ENCODE data around the gene DGKD. TPM values are rescaled to one million over a fixed set of nuclear protein-coding genes. Genes with fewer than 3 reads are reported as not detected.
"Not testable (repeated sequence)": the region's sequence is repeated elsewhere in the genome, so short reads cannot be mapped to it uniquely, and the experiment has no call there.

Gene DGKD
- total RNA-seq, 4 donors from 2014 or later, result 7.0 to 55.4 (median 10.9) TPM

DNA sequence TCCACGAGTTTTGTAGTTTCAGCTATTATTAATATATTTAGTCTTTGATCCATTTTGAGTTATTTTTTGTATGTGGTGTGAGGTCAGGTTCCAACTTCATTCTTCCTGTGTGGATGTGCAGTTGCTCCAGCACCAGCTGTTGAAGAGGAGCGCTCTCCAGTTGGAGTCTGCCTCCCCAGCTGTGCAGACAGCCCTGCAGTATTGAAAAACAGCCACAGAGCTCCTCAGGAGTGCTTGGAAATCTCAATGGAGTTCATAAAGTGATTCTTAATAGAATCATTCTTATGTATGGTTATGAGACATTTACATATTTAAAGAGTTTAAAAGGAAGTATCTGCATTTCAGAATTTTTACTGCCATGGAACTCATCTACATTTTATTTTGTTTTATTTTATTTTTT, 17.3 kb downstream of the DGKD start:
- no peaks in the 10 kb centered on the region for H3K27me3 ChIP-seq
- no peaks in the 10 kb centered on the region for H3K36me3 ChIP-seq
- WGBS, result 78% methylated on average over 2 of the region's 2 CpGs
- no peak for DNase-seq (ENCODE audit: low spot score in 2 of 2)
- no peaks in the 10 kb centered on the region for H3K9me3 ChIP-seq
- no peak overlapping the region for H3K27ac ChIP-seq
- TF ChIP-seq EP300 (IDR thresholded peaks at IDR 0.05) (no peak), POLR2AphosphoS5 (IDR thresholded peaks at IDR 0.05) (no peak), POLR2A (IDR thresholded peaks at IDR 0.05) (no peak)
- TF ChIP-seq, protein P1, sequence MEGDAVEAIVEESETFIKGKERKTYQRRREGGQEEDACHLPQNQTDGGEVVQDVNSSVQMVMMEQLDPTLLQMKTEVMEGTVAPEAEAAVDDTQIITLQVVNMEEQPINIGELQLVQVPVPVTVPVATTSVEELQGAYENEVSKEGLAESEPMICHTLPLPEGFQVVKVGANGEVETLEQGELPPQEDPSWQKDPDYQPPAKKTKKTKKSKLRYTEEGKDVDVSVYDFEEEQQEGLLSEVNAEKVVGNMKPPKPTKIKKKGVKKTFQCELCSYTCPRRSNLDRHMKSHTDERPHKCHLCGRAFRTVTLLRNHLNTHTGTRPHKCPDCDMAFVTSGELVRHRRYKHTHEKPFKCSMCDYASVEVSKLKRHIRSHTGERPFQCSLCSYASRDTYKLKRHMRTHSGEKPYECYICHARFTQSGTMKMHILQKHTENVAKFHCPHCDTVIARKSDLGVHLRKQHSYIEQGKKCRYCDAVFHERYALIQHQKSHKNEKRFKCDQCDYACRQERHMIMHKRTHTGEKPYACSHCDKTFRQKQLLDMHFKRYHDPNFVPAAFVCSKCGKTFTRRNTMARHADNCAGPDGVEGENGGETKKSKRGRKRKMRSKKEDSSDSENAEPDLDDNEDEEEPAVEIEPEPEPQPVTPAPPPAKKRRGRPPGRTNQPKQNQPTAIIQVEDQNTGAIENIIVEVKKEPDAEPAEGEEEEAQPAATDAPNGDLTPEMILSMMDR (IDR thresholded peaks at IDR 0.05), result no peak
- no peaks in the 10 kb centered on the region for H3K4me1 ChIP-seq
- no peak overlapping the region for H3K4me3 ChIP-seq

DNA sequence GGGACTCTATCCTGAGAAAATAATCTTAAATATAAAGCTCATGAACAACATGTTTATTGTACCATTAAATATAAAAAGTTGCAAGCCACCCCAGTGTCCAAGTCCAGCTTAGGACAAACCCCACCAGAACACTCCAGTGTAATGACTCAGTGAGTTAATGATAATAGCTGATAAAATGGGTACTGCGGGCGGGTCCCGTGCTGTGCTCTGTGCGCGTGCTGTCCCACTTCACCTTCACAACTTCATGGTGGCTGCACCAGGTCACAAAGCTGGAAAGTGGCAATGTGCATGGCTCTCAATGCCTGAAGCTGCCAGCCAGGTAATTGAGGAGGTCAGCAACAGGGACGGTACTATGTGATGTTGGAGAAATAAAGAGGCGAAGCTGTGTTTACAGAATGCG, 18.6 kb downstream of the DGKD start:
- TF ChIP-seq POLR2A (IDR thresholded peaks at IDR 0.05), result no peak
- Histone ChIP-seq H3K27me3 (no peaks in the 10 kb centered on the region), H3K27ac (no peak overlapping the region), H3K4me3 (no peak overlapping the region), H3K4me1 (no peaks in the 10 kb centered on the region), H3K36me3 (no peaks in the 10 kb centered on the region), H3K9me3 (no peaks in the 10 kb centered on the region)
- WGBS, result 96% methylated on average over 8 of the region's 8 CpGs
- DNase-seq (ENCODE audit: low spot score in 2 of 2), result no peak

DNA sequence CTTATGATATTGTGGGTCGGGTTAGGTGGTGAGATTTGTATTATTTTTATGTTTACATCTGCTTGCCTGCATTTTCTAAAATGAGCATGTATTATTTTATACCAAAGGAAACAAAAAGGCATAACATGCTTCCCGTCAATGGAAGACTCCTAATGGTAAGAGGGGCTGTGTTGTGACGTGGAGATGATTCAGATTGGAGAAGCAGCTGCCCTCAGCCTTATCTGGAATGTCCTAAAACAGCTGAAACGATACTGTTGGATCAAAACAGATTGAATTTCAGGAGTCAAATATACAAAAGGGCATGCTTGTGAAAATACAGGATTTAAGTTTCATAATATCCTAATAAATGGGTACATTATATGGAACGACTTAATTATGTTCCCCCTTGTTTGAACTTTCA, 19.0 kb downstream of the DGKD start:
- TF ChIP-seq, protein P1 (IDR thresholded peaks at IDR 0.05), result no peak
- TF ChIP-seq POLR2AphosphoS5 (IDR thresholded peaks at IDR 0.05), result no peak
- no peak for TF ChIP-seq POLR2A (IDR thresholded peaks at IDR 0.05)
- no peak for TF ChIP-seq EP300 (IDR thresholded peaks at IDR 0.05)
- no peak overlapping the region for H3K4me3 ChIP-seq
- H3K36me3 ChIP-seq, result no peaks in the 10 kb centered on the region
- no peaks in the 10 kb centered on the region for H3K4me1 ChIP-seq
- 92% methylated on average over 5 of the region's 5 CpGs for WGBS
- H3K9me3 ChIP-seq, result no peaks in the 10 kb centered on the region
- H3K27me3 ChIP-seq, result no peaks in the 10 kb centered on the region
- H3K27ac ChIP-seq, result no peak overlapping the region
- no peak for DNase-seq (ENCODE audit: low spot score in 2 of 2)

DNA sequence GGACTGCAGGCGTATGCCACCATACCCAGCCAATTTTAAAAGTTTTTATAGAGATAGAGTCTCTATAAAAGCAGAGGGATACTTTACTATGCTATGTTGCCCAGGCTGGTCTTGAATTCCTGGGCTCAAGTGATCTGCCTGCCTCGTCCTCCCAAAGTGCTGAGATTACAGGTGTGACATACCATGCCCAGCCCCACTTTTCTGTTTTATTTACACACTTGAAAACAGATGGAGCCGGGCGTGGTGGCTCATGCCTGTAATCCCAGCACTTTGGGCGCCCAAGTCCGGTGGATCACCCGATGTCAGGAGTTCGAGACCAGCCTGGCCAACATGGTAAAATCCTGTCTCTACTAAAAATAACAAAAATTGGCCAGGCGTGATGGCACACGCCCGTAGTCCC, 20.5 kb downstream of the DGKD start:
- not testable (repeated sequence) for H3K27ac ChIP-seq; H3K9me3 ChIP-seq; DNase-seq (ENCODE audit: low spot score in 2 of 2); H3K27me3 ChIP-seq; H3K4me1 ChIP-seq; H3K36me3 ChIP-seq; H3K4me3 ChIP-seq
- 96% methylated on average over 11 of the region's 11 CpGs for WGBS

DNA sequence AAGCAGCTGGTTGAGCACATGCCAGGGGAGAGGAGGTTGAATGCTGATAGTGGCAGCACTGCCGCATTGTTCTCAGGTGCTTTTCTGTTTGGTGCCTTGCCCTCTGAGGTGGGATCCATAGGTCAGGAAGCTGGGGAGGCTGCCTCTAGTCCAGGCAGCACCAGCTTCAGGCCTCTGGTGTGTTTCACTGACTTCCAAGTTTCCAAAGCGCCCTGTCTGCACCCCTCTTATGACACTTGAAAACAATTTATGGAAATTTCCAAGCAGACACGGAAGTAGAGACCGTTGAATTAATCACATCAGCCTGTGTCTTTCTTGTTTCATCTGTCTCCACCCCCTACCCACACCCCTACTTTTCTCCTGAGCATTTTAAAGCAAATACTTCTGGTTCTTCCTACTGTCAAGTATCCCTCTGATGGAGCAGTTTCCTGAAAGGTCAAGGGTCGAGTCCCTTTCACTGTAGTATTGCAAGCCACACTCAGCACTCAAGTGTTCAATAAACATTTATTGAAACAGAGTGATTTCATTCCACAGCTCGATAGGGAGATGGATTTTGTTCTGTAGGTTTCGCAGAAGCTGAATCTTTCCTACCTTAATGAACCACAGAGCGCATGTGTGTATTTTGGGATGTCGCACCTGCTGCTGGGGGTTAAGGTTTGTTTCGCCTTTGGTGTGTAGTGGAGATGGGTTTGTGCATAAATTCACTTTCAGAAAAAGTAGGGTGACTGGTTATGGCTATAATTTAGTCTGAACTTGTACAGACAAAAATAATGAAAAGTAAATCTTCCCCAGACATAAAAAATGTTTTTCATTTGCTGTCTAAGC, 21.4 kb downstream of the DGKD start:
- no peaks in the 10 kb centered on the region for H3K4me1 ChIP-seq
- H3K27me3 ChIP-seq, result no peaks in the 10 kb centered on the region
- no peak overlapping the region for H3K27ac ChIP-seq
- no peaks in the 10 kb centered on the region for H3K9me3 ChIP-seq
- H3K4me3 ChIP-seq, result no peak overlapping the region
- TF ChIP-seq, protein P1 (IDR thresholded peaks at IDR 0.05), result no peak
- no peak for TF ChIP-seq POLR2A (IDR thresholded peaks at IDR 0.05)
- TF ChIP-seq POLR2AphosphoS5 (IDR thresholded peaks at IDR 0.05), result no peak
- no peak for TF ChIP-seq EP300 (IDR thresholded peaks at IDR 0.05)
- DNase-seq (ENCODE audit: low spot score in 2 of 2), result no peak
- WGBS, result 84% methylated on average over 10 of the region's 10 CpGs
- H3K36me3 ChIP-seq, result no peaks in the 10 kb centered on the region

DNA sequence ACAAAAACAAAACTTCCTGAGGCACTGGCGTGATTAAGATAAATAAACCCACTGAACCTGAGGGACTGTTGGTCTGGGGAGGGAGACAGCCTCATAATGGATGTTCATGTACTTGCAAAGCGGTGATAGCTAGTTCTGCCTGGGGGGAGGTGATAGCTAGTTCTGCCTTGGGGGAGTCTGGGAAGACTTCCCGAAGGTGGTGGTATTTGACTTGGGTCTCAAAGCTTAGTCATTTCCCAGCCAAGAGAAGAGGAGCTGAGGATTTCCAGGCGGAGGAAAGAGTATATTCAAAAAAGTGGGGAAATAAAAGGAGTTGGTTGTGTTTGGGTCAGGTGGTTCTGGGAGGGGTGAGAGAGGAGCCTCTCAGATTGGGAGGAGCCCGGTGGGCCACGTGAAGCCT, 24.7 kb downstream of the DGKD start:
- Histone ChIP-seq H3K9me3 (no peaks in the 10 kb centered on the region), H3K27me3 (no peaks in the 10 kb centered on the region), H3K4me1 (no peaks in the 10 kb centered on the region), H3K27ac (no peak overlapping the region), H3K36me3 (no peaks in the 10 kb centered on the region), H3K4me3 (no peak overlapping the region)
- DNase-seq (ENCODE audit: low spot score in 2 of 2), result peak in 1 of 2 donors; percentile 32
- WGBS, result 86% methylated on average over 6 of the region's 6 CpGs
- TF ChIP-seq POLR2AphosphoS5 (IDR thresholded peaks at IDR 0.05) (no peak), EP300 (IDR thresholded peaks at IDR 0.05) (no peak), POLR2A (IDR thresholded peaks at IDR 0.05) (no peak)
- TF ChIP-seq, protein P1 (IDR thresholded peaks at IDR 0.05), result no peak

All from suprapubic skin (tissue), 4 donors.